GM12892 (cell line): ENCODE results near the gene TPM2.

Experiments used
- POLR2A ChIP-seq: IDR thresholded peaks from 2 replicates; pipeline ENCODE4 v1.6.1; 2011; ENCODE audit warnings: low read depth, low read length, control low read depth
- POLR2AphosphoS5 ChIP-seq: IDR thresholded peaks from 2 replicates; pipeline ENCODE4 v1.6.1; 2011; ENCODE audit warnings: low read depth, low read length, control low read depth
- TAF1 ChIP-seq: IDR thresholded peaks from 2 replicates; pipeline ENCODE4 v1.6.1; 2011; ENCODE audit warnings: low read depth, mild to moderate bottlenecking, control low read depth, low read length, borderline replicate concordance

DNA sequence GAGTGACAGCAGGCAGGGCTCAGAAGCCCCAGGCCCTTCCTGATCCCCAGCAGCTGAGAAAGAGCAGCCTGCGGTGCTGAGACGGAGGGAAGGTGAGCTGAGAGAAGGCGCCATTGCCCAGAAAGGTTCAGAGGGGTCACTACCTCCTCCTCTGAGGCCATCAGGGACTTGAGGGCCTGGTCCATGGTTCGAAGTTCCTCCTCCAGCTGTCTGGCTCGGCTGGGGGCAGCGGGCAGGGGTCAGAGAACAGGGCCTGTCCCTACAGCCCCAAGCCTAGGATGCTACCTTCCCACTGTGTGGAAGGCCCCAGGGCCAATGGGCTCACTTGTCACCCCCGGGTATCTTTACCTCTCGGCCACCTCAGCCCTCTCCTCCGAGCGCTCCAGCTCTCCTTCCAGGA, 4.8 kb downstream of the TPM2 start:
- TF ChIP-seq POLR2A: no peak
- TF ChIP-seq POLR2AphosphoS5: no peak
- no peak for TF ChIP-seq TAF1
